Right renal cortex interstitium (tissue), 3 donors: ENCODE results near the gene SLC2A6. TPM values are rescaled to one million over a fixed set of nuclear protein-coding genes. Genes with fewer than 3 reads are reported as not detected.

ENCODE experiments used
- polyA plus RNA-seq, 3 donors: library from polyadenylated mRNA; unstranded; fragments of 120-200 nt; gene quantifications; one replicate each; pipeline ENCODE4 v1.2.1, GENCODE V29; 2013; ENCODE audit not compliant: insufficient read length in 3 of 3

The SLC2A6 gene
- polyA plus RNA-seq, 3 donors, result 0.82 to 1.4 (median 1.0) TPM

Other genes starting within 250 kb of the SLC2A6 start
- 10 to 100 TPM in 2 of 3 donors, 1 to 10 TPM in 1; 6.8 to 19.5 (median 18.7) TPM for gene ABO, start 203.9 kb downstream of the SLC2A6 start, polyA plus RNA-seq
- gene SURF6, start 142.9 kb downstream of the SLC2A6 start, polyA plus RNA-seq, result 10 to 100 TPM; 23.4 to 27.3 (median 27.2) TPM
- 10 to 100 TPM; 23.3 to 25.0 (median 24.5) TPM for gene MED22, start 131.0 kb downstream of the SLC2A6 start, polyA plus RNA-seq
- gene RPL7A, start 130.9 kb downstream of the SLC2A6 start, polyA plus RNA-seq, result 1,000 to 10,000 TPM; 2,744 to 2,837 (median 2,799) TPM
- 10 to 100 TPM; 36.6 to 47.0 (median 42.2) TPM for gene SURF1, start 122.6 kb downstream of the SLC2A6 start, polyA plus RNA-seq
- 10 to 100 TPM; 20.6 to 25.1 (median 23.0) TPM for gene SURF2, start 122.5 kb downstream of the SLC2A6 start, polyA plus RNA-seq
- 100 to 1,000 TPM; 160 to 175 (median 164) TPM for gene SURF4, start 103.0 kb downstream of the SLC2A6 start, polyA plus RNA-seq
- gene STKLD1, start 102.7 kb downstream of the SLC2A6 start, polyA plus RNA-seq, result 1 to 10 TPM; 2.2 to 3.6 (median 3.4) TPM
- gene REXO4, start 61.1 kb downstream of the SLC2A6 start, polyA plus RNA-seq, result 10 to 100 TPM; 26.9 to 30.7 (median 29.7) TPM
- 1 to 10 TPM; 5.9 to 7.2 (median 6.3) TPM for gene ADAMTS13, start 56.7 kb downstream of the SLC2A6 start, polyA plus RNA-seq
- gene CACFD1, start 19.1 kb downstream of the SLC2A6 start, polyA plus RNA-seq, result 10 to 100 TPM; 23.3 to 28.1 (median 27.3) TPM
- not detected for gene MYMK, start 45.9 kb upstream of the SLC2A6 start, polyA plus RNA-seq
- gene ADAMTSL2, start 55.6 kb upstream of the SLC2A6 start, polyA plus RNA-seq, result 1 to 10 TPM; 1.3 to 1.4 (median 1.3) TPM
- under 1 TPM in 2 of 3 donors, not detected in 1; 0.16 to 0.21 TPM for gene FAM163B, start 130.3 kb upstream of the SLC2A6 start, polyA plus RNA-seq
- under 1 TPM; 0.62 TPM for gene DBH, start 157.3 kb upstream of the SLC2A6 start, polyA plus RNA-seq